Panc1 (cell line): ENCODE measurements around the gene CCL16. TPM values are rescaled to one million over a fixed set of nuclear protein-coding genes. Genes with fewer than 3 reads are reported as not detected.

Experiments
- ATAC-seq: fragments of 200-7000 bp; cut with Tn5 transposase; 2 replicates; pipeline ENCODE4 v1.9.1; 2020; ENCODE audit warnings: mild to moderate bottlenecking, moderate library complexity
- BruUV-seq: library from RNA; stranded (reverse); fragments of 400-500 nt; replicated peaks from 2 replicates; lab custom pipeline; 2021; lab: Mats Ljungman, UMichigan
- CTCF ChIA-PET: fragments of 300-600 bp; sonication (Branson Sonifier 250); formaldehyde crosslinking; loops from one replicate; lab custom pipeline; 2022; ENCODE audit warnings: antibody characterized with exemption; lab: Charles Lee
- POLR2A ChIA-PET: fragments of 300-600 bp; sonication (Branson Sonifier 250); formaldehyde crosslinking; loops from one replicate; lab custom pipeline; 2022; ENCODE audit warnings: antibody characterized with exemption; lab: Charles Lee
- DNase-seq: peaks from one replicate; pipeline ENCODE4 v3.0.0-alpha.2; 2010; ENCODE audit warnings: low read depth, low spot score
- H3K27ac ChIP-seq: 2 replicates; pipeline ENCODE4 v1.5.1; 2011; ENCODE audit warnings: mild to moderate bottlenecking, low read length, inconsistent platforms
- H3K27me3 ChIP-seq: fragments of 200-500 bp; sonication (Bioruptor generic); 2 replicates; pipeline ENCODE4 v1.6.0; 2014; ENCODE audit warnings: low read length, inconsistent platforms; ENCODE audit not compliant: control insufficient read depth, insufficient read depth
- H3K36me3 ChIP-seq: fragments of 200-500 bp; sonication (Bioruptor generic); 2 replicates; pipeline ENCODE4 v1.5.1; 2014; ENCODE audit warnings: inconsistent platforms, mild to moderate bottlenecking, low read length, moderate library complexity; ENCODE audit not compliant: control insufficient read depth, insufficient read depth
- H3K4me1 ChIP-seq: 2 replicates; pipeline ENCODE4 v1.5.1; 2011; ENCODE audit warnings: inconsistent platforms, mild to moderate bottlenecking, low read length, moderate library complexity; ENCODE audit not compliant: control insufficient read depth, insufficient read depth
- H3K4me3 ChIP-seq, 2 experiments: 2 replicates each; pipeline ENCODE4 v1.5.1; 2011 to 2012; ENCODE audit warnings: low read depth in 2 of 2, low read length in 2 of 2, mild to moderate bottlenecking in 2 of 2, inconsistent platforms in 1 of 2, moderate library complexity in 1 of 2
- H3K9me3 ChIP-seq: fragments of 200-500 bp; sonication (Bioruptor generic); 2 replicates; pipeline ENCODE4 v1.5.1; 2014; ENCODE audit warnings: low read depth, mild to moderate bottlenecking, inconsistent platforms, low read length, moderate library complexity; ENCODE audit not compliant: control insufficient read depth, insufficient read depth
- CTCF ChIP-seq: fragments of 450-650 bp; IDR thresholded peaks from 2 replicates; pipeline ENCODE4 v1.5.1; 2017; ENCODE audit warnings: mild to moderate bottlenecking
- POLR2AphosphoS5 ChIP-seq: IDR thresholded peaks from 2 replicates; pipeline ENCODE4 v1.6.1; 2012; ENCODE audit warnings: mild to moderate bottlenecking, low read depth, low read length, moderate library complexity
- REST ChIP-seq, 2 experiments: IDR thresholded peaks; 2 replicates each; pipeline ENCODE4 v1.6.1; 2011 to 2012; ENCODE audit warnings: low read depth in 2 of 2, control low read depth in 1 of 2, low read length in 1 of 2, mild to moderate bottlenecking in 1 of 2, moderate library complexity in 1 of 2; ENCODE audit not compliant: insufficient read depth in 1 of 2
- SIN3A ChIP-seq: IDR thresholded peaks from 2 replicates; pipeline ENCODE4 v1.6.1; 2012; ENCODE audit warnings: low read depth, mild to moderate bottlenecking, low read length, moderate library complexity, borderline replicate concordance; ENCODE audit not compliant: insufficient read depth
- TCF7L2 ChIP-seq: IDR thresholded peaks from 2 replicates; pipeline ENCODE4 v1.6.1; 2011; ENCODE audit warnings: mild to moderate bottlenecking, low read depth, low read length, inconsistent platforms
- in situ Hi-C: cut with HindIII; loops from 2 replicates; pipeline ENCODE4 v1.10.0; 2016; ENCODE audit warnings: low sequenced_read_pairs, low pct_unique_long_range_greater_than_20kb
- intact Hi-C: fragments of 100-400 bp; cut with micrococcal nuclease; formaldehyde crosslinking; loops from one replicate; pipeline ENCODE4 v1.10.0; 2022; ENCODE audit not compliant: unreplicated experiment
- total RNA-seq: library from RNA; stranded (reverse); gene quantifications from one replicate; pipeline ENCODE4 v1.2.1, GENCODE V29; 2021; ENCODE audit not compliant: unreplicated experiment

CCL16 gene
- total RNA-seq, 1 experiment from 2014 or later: not detected

DNA sequence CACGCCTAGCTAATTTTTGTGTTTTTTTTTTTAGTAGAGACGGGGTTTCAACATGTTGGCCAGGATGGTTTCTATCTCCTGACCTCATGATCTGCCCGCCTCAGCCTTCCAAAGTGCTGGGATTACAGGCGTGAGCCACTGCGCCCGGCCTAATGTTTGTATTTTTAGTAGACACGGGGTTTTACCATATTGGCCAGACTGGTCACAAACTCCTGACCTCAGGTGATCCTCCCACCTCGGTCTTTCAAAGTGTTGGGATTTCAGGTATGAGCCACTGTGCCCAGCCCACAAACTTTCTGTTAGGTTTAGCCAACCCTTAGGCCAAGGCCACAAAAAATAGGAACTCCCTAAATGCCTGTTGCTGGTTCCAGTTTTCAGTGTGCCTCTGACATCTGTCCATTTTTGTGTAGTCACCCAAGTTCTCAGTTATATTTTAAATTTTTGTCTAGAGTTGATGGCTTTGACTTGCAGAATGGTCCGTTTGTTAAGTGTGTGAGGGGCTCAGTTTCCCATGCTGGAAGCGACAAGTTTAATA is 12.7 kb downstream of the CCL16 start:
- H3K27ac ChIP-seq: no peak overlapping the region
- peaks cover 5% of the 10 kb centered on the region; the same call in 1 of the 2 replicates for H3K27me3 ChIP-seq
- BruUV-seq: no TSS peak
- TF ChIP-seq TCF7L2 (no peak), SIN3A (no peak), REST (IDR thresholded peaks at IDR 0.05; ENCODE audit: insufficient read depth in 1 of 2, low read depth in 2 of 2, low read length in 1 of 2) (no peak), CTCF (no peak), POLR2AphosphoS5 (no peak)
- POLR2A ChIA-PET: no interaction called here
- DNase-seq: no peak
- no peak overlapping the region for H3K4me3 ChIP-seq
- in situ Hi-C loops: no loop called here
- H3K36me3 ChIP-seq: no peaks in the 10 kb centered on the region
- intact Hi-C loops: loop anchor here (2.0 kb wide), 1 partner anchor 180 kb away; no protein-coding TSS in a partner anchor
- ATAC-seq: no peak
- no peaks in the 10 kb centered on the region for H3K9me3 ChIP-seq
- H3K4me1 ChIP-seq: peaks cover 3% of the 10 kb centered on the region; the same call in 1 of the 2 replicates
- CTCF ChIA-PET: interaction anchor here (1.5 to 1.6 kb wide), 2 partner anchors 104 to 180 kb away, joined by 11 to 18 read pairs; no protein-coding TSS in a partner anchor

GRCh38 chr17:35965272-35965671 is 16.0 kb downstream of the CCL16 start:
- H3K4me3 ChIP-seq: no peak overlapping the region
- intact Hi-C loops (no loop called here), in situ Hi-C loops (no loop called here)
- no peak overlapping the region for H3K27ac ChIP-seq
- no peak for TF ChIP-seq REST (IDR thresholded peaks at IDR 0.05; ENCODE audit: insufficient read depth in 1 of 2, low read depth in 2 of 2, low read length in 1 of 2)
- TF ChIP-seq TCF7L2: no peak
- TF ChIP-seq CTCF: no peak
- ChIA-PET POLR2A (no interaction called here), CTCF (no interaction called here)
- DNase-seq: no peak
- no TSS peak for BruUV-seq
- H3K9me3 ChIP-seq: no peaks in the 10 kb centered on the region
- no peaks in the 10 kb centered on the region for H3K36me3 ChIP-seq
- peaks cover 9% of the 10 kb centered on the region; the same call in 1 of the 2 replicates for H3K27me3 ChIP-seq
- no peak for ATAC-seq
- H3K4me1 ChIP-seq: no peaks in the 10 kb centered on the region; the same call in 1 of the 2 replicates
